GM19452 (cell line): ENCODE results near the gene CDC37.
A peak's percentile ranks its signal among the peaks of the same experiment; 100 is the strongest.
"Not testable (repeated sequence)": the region's sequence is repeated elsewhere in the genome, so short reads cannot be mapped to it uniquely, and the experiment has no call there.

ENCODE experiments used
- ATAC-seq: cut with Tn5 transposase; IDR thresholded peaks from one replicate; pipeline ENCODE4 v1.9.1; 2021; ENCODE audit not compliant: unreplicated experiment

Gene CDC37

DNA sequence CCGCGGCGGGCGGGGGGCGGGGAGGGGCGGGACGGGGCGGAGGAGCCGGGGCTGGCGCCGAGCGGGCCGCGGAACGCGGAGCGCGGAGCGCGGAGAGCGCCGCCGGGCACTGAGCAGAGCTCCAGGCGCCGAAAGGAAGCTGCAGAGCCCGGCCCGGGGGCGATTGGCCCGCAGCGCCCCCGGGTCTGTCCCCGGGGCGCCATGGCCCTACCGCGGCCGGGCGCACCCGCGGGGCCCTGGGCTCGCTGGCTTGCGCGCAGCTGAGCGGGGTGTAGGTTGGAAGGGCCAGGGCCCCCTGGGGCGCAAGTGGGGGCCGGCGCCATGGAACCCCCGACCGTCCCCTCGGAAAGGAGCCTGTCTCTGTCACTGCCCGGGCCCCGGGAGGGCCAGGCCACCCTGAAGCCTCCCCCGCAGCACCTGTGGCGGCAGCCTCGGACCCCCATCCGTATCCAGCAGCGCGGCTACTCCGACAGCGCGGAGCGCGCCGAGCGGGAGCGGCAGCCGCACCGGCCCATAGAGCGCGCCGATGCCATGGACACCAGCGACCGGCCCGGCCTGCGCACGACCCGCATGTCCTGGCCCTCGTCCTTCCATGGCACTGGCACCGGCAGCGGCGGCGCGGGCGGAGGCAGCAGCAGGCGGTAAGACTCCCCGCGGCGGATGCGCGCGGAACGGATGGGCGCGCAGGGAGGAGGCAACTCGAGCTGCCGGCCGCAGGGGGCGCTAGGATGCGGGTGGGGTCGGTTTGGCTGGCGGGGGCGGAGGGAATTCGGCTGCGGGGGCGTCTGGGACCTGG lies 17.3 kb upstream of the CDC37 start, which contains the start of gene PDE4A:
PDE4A (plus strand) TSS at position 95 of the 796 bp plus-strand sequence; CDS start at position 322, 227 bp downstream.
- ATAC-seq = no peak

DNA sequence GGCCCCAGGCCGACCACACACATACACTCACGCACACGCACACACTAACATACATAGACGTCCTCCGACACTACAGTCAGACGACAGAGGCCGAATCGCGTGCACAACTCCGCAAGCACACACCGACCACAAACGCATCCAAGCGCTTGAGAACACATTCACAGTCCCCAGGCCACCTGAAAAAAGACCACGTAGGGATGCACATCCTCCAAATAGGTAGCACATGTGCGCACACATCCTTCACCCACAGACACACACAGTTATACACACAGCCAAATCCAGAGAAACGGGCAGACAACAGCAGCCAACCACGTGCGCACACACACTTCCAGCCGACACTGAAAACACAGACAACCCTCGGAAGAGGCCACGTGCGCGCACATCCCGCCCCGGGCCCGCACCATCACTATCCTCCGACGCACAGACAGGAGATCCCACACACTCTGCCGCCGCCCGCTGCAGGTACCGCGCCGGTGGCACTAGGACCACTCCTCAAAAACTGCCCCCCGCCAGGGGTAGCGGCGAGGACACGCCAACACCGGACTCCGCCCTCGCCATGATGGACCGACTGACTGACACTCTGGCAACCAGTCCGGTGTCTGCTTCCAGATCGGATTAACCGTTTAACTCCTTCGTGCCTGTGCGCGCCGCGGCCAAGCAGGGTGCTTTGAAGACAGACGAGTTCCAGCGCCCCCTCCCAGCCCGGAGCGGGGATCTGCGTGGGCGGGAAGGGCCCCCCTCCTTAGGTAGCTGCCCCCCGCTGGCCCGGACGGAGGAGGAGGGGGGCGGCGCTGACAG lies 16.5 kb upstream of the CDC37 start:
- ATAC-seq = no peak

DNA sequence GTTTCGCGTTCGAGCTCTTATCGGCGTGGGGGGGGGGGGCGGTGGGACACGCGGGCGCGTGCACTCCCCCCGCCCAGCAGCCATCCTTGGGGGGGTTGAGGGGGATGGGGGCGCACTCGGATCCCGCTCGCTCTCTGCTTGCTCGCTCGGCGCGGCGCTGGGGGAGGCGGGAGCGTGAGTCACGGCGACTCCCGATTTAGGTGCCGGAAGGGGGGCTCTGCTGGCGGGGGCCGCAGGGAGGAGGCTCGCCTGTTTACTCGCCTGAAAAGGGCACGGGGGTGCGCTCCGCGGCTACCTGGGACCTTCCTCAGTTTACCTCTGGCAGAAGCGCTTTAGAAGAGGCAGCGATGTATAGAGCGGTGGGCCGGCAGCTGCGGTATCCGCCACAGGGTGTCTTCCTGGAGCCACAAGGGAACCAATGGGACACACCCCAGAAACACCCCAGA lies 15.9 kb upstream of the CDC37 start:
- no peak for ATAC-seq

DNA sequence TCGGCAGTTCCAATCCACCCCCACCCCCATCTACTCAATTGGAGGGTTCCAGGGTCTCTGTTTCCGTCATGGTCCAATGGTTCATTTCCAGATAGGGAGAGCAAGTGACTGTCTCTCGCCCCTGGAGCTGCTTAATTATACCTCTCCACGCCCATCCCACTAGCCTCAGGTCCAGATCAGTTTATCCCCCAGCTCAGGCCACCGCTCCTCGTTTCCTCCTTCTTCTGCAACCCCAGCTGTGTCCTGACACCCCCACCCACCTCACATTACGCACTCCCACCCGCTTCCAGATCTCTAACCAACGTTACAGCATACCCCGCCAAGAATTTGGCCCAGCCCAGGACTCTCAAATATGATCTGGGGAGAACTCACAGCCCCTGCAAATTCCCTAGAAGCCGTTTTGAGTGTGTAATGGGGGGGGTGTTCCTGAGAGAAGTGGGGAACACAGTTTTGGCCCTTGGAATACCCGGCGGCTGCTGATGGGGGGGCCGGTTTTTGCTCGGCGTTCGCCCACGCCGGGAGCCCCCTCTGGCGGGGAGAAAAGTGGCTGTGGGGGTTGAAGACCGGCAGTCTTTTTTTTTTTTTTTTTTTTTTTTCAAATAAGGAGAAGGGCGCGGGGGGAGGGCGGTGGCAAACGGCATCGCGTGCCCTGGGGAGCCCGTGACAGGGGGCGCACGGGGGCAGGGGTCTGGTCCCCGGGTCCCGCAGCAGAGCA lies 15.3 kb upstream of the CDC37 start:
- ATAC-seq = no peak

DNA sequence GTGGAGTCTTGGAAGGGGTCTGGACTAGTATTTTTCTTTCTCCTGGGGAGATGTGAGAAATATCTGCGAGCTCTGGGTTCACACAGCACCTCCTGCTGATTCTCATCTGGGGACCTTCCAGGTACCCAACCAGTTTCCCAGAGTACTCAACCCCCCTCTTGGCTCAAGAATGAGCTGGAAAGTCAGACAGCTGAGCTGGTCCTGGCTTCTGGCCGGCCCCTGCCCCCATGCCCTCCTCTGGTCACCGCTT lies 14.8 kb upstream of the CDC37 start:
- ATAC-seq = no peak

DNA sequence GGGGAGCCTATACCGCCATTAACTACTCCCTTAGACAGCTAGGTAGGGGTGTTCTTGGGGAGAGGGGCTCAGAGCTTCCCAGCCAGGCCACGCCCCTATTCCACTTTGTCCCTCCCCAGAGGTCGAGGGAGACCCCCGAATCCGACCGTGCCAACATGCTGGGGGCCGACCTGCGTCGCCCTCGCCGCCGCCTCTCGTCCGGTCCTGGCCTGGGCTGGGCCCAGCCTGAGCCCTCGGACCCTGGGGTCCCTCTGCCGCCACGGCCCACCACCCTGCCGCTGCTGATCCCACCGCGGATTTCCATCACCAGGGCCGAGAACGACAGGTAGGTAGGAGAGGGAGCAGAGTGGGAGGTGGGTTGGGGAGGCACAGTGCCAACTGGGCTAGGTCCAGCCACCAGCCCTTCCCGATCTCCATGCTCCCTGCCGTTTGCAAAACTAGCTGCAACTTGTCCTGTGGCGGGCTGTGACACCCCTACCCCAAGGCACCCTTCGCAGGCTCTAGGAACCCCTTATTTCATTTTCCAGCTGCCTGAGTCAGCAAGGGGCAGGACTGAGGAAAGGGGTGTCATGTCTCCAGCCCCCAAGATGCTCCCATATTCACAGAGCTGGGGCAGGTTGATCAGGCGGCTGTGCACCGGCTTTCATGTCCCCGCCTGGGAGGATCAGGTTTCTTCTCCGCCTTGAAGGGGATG lies 14.3 kb upstream of the CDC37 start:
- no peak for ATAC-seq

DNA sequence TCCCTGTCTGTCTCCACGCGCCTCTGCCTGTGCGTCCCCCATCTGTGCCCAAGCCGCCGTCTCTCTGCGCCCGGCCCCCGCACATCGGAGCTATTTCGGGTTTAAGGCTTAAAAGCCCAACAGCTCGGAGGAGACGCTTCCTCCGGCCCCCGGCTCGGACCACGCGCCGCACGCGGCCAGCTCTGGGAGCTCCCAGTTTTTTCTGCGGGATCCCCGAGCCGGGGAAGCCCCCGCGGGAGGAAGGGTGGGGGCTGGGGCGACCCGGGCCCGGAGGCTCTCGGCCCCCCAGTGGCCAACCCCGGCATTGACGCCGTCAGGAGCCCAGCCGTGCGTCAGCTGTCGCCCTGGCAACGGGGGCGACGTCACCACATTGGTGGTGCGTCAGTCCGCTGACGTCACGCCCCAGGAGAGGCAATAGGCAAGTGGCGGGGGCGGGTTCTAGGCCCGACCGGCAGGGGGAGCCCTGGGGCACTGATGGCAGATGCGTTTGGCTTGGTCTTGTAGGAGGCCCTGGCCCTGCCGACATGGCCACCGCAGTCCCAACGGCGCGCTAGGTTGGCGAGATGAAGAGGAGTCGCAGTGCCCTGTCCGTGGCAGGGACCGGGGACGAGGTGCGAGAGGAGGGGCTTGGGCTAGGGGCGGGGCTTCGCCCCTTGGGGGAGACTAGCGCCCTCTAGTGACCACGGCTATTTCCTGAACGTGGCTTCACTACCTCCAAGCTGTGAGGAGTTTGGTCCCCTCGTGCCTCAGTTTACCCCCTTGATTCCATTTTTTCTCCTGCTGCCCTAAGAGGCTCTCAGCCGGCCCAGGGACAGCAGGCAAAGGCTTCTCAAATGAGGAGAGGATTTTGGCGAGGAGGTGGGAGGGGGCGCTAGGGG lies 13.3 kb upstream of the CDC37 start:
- peak; percentile 56 for ATAC-seq

DNA sequence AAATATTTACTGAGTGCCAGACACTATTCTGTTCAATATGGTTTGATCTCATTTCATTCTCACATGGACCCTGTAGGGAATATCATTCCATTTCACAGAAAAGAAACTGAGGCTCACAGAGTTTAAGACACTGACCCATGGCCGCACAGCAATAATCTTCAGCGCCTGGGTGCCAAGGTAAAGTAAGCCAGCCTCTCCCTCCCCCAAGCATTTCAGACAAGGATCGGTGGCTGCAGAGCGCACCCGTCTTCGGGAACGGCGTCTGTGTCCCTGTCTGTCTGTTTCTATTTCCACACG lies 12.7 kb upstream of the CDC37 start:
- ATAC-seq = no peak

DNA sequence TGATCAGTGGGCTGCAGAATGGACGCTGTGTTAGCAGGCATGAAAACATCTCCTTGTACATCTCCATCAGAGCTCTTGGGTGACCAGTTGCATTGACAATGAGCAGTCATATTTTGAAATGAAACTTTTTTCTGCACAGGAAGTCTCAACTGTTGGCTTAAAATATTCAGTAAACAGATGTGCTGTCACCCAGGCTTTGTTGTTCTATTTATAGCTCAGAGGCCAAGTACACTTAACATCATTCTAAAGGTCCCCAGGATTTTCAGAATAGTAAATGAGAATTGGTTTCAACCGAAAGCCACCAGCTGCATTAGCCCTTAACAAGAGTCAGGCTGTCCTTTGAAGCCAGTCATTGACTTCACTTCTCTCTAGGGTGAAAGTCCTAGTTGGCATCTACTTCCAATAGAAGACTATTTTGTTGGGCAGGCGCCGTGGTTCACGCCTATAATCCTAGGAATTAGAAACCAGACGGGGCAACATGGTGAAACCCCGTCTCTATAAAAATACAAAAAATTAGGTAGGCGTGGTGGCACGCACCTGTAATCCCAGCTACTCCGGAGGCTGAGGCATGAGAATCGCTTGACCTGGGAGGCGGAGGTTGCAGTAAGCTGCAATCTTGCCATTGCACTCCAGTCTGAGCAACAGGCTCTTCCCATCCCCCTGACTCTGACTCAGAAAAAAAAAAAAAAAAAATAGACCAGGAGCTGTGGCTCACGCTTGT lies 9.1 kb upstream of the CDC37 start:
- peak; percentile 55 for ATAC-seq

DNA sequence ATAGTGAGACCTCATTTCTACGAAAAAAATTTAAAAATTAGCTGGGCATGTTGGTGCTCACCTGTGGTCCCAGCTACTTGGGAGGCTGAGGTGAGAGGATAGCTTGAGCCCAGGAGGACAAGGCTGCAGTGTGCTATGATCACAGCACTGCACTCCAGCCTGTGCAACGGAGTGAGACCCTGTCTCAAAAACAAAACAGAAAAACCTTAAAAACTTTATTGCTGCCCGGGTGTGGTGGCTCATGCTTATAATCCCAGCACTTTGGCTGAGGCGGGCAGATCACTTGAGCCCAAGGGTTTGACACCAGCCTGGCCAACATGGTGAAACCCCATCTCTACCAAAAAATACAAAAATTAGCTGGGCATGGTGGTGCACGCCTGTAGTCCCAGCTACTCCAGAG lies 7.9 kb upstream of the CDC37 start:
- not testable (repeated sequence) for ATAC-seq

DNA sequence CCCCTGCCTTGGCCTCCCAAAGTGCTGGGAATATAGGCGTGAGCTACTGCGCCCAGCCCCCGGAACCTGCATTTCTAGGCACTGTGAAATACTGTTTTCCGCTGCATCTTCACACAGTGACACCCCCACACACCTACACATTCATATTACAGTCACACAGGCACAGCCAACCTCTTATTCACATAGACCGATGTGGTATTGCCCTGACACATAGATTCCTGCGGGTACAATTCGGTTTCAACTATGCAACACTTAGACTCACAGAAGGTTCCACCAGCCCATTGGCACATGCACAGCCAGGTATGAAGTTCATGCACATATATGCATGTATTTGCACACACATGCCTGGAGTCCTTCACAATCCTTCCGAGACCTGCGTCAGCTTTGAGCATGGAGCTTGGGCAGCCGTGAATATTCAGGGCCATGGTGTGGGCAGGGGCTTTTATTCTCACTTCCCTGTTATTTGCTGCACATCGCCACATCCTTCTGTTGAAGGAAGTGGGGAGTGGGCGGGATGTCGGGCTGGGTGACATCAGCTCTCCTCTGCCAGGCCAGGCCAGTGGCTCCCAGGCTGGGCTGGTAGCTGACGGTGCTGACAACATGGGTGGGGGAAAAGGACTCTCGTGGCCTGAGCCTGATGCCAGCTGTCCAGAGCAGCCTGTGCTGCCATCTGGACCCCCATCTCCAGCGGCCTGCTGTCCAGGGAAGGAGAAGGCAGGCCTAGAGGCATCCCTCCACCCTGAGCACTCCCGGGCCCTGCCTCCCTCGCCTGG lies 5.4 kb upstream of the CDC37 start:
- ATAC-seq = no peak

DNA sequence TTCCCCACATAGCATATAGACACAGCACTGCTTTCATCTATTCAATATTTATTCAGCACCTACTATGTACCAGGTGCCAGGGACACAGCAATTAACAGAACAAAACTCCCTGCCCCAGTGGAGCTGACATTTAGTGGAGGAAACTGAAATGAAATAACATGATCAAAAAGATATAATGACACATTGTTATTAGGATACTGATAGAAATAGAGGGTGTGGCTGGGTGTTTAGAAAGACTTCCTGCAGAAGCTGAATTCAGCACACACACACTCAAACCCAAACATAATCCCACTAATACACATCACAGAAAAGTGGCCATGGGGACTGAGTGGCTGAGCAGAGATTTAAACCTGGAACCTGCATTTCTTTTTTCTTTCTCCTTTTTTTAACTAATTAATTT lies 3.8 kb upstream of the CDC37 start:
- no peak for ATAC-seq

DNA sequence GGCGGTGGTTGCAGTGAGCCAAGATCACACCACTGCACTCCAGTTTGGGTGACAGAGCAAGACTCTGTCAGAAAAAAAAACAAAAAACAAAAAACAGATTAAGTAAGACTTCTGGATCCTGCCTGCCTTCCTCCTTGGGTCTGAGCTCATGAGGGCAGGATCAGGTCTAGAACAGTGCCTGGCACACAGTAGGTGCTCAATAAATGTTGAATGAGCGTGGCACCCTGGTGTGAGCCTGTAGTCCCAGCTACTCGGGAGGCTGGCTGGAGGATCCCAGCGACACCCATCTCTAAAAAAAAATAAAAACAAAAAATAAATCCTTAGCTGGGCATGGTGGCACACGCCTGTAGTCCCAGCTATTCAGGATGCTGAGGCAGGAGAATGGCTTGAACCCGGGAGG lies 2.8 kb upstream of the CDC37 start:
- no peak for ATAC-seq

DNA sequence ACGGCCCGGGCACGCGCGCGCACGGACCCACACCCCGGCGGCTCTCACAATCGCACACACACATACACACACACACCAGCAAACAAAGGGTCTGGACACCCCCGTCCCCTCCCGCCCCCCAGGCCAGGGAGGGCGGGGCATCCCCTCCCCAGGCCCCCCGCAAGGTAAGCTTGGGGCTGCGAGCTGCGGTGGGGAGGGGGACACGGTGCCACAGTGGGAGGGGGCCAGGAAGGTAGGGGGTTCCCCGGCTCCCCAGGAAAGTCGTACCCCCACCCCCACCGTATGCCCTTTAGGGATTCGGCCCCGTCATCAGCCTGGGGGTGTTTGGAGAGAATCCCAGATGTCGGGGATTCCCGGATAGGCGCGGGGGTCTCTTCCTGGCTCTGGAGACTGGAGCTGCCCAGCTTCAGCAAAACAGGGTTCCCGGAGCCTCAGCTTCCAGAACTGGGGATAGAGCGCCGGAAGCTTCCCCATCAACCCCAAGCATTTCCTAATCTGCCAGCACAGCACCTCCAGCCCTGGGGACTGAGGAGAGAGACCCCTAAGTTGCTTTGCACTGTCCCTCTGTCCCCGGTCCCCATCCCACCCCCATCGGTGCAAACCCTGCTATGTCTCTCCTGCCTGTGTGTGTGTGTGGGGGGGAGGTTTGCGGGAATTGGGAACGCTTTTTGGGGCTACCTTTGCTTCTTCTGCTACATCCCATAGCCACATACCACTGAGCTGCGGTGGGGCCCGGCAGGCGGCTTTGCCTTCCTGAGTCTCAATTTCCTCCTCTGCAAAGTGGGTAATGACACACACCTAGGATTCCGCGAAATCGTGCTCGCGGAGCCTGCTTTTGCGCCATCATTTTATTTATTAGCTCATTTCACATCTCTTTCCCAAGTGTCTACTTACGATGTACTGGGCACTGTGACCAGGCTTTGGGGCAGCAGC lies 1.8 kb upstream of the CDC37 start:
- no peak for ATAC-seq

DNA sequence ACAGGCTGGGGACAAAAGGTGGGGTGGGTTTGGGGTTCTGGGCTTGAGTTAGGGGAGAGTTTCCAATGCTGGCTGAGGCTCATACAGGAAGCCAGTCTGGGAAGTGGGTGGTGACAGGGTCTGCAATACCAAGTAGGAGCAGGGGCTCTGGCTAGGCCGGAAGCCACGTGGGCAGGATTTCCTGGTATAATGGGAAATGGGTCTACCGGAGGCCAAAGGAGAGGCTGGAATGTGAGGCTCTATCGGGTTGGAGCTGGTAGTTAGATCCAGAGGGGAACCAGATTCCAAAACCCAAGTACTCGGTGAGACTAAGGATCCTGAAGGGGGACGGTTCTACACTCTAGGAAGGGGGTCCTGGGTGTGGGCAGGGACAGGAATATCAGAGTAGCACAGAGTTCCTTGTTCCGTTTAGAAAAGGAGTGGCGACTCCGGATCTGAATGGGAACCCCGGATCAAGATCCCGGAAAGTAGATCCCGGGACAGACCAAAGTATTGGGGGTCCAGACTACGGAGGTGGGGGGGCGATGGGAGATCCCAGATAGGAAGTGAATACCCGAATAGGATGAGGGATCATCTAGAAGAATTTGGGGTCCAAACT lies 802 bp downstream of the CDC37 start:
- ATAC-seq = no peak

DNA sequence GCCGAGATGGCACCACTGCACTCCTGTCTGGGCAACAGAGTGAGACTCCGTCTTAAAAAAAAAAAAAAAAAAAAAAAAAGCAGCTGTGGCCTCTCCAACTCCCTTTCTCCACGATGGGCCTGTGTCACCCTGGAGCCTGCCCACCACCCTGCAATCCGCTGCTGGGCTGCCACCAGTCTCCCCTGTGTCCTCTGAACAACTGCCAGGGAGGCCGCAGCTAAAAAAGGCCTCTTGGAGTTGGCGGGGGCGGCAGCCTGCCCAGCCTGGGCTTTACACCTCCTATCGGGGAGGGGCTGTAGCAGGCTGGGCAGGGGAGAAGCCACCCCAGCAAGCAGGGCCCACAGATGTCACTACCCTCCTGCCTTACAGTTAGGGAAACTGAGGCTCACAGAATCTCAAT lies 3.5 kb downstream of the CDC37 start:
- ATAC-seq = no peak

DNA sequence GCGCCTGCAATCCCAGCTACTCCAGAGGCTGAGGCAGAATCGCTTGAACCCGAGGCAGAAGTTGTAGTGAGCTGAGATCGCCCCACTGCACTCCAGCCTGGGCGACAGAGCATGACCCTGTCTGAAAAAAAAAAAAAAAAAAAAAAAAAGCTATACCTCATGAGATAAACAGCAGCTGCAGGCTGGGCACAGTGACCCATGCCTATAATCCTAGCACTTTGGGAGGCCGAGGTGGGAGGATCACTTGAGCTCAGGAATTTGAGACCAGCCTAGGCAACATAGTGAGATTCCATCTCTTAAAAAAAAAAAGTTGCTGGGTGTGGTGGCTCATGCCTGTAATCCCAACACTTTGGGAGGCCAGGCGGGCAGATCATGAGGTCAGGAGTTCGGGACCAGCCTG lies 4.0 kb downstream of the CDC37 start:
- ATAC-seq = not testable (repeated sequence)

DNA sequence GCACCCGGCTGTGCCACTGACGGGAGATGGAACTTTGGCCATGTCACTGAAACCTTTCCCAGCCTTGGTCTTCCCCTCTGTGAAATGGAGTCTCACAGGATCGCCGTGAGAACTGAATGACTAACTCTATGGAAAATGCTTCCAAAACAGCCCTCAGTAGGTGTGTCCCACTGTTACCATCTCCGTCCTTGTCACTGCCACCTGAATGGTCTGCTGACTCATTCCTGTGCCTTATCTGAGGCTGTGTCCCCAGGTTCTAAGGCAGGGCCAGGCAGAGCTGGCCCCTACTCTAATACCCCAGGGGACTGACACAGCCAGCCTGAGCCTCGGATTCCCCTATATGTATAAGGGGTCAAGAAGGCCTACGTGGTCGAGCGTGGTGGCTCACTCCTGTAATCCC lies 4.5 kb downstream of the CDC37 start:
- ATAC-seq = no peak
